Nephron (organoid): ENCODE results near the gene FOSL2.

Source experiments
- H3K27ac Mint-ChIP-seq, 3 experiments: 2 replicates each; pipeline ENCODE4 v1.8.0; 2020; ENCODE audit warnings: mixed read lengths in 3 of 3, mild to moderate bottlenecking in 2 of 3, moderate library complexity in 1 of 3
- H3K27me3 Mint-ChIP-seq: 2 replicates; pipeline ENCODE4 v1.8.0; 2021; ENCODE audit warnings: low read depth, mild to moderate bottlenecking, moderate library complexity, mixed read lengths
- H3K36me3 Mint-ChIP-seq: 2 replicates; pipeline ENCODE4 v1.8.0; 2020; ENCODE audit warnings: low read depth, mixed read lengths
- H3K4me1 Mint-ChIP-seq: 2 replicates; pipeline ENCODE4 v1.8.0; 2020; ENCODE audit warnings: mixed read lengths
- H3K4me3 Mint-ChIP-seq, 3 experiments: 2 replicates each; pipeline ENCODE4 v1.8.0; 2020; ENCODE audit warnings: mild to moderate bottlenecking in 3 of 3, mixed read lengths in 3 of 3, moderate library complexity in 2 of 3
- H3K9me3 Mint-ChIP-seq: 2 replicates; pipeline ENCODE4 v1.8.0; 2020; ENCODE audit warnings: mixed read lengths
- TF ChIP-seq, protein P1 (sequence below), 3 experiments: fragments of 200-600 bp; sonication (generic); IDR thresholded peaks; one replicate each; pipeline ENCODE4 v1.5.0; 2021; ENCODE audit warnings: antibody characterized with exemption in 3 of 3; ENCODE audit not compliant: unreplicated experiment in 3 of 3

The FOSL2 gene

DNA sequence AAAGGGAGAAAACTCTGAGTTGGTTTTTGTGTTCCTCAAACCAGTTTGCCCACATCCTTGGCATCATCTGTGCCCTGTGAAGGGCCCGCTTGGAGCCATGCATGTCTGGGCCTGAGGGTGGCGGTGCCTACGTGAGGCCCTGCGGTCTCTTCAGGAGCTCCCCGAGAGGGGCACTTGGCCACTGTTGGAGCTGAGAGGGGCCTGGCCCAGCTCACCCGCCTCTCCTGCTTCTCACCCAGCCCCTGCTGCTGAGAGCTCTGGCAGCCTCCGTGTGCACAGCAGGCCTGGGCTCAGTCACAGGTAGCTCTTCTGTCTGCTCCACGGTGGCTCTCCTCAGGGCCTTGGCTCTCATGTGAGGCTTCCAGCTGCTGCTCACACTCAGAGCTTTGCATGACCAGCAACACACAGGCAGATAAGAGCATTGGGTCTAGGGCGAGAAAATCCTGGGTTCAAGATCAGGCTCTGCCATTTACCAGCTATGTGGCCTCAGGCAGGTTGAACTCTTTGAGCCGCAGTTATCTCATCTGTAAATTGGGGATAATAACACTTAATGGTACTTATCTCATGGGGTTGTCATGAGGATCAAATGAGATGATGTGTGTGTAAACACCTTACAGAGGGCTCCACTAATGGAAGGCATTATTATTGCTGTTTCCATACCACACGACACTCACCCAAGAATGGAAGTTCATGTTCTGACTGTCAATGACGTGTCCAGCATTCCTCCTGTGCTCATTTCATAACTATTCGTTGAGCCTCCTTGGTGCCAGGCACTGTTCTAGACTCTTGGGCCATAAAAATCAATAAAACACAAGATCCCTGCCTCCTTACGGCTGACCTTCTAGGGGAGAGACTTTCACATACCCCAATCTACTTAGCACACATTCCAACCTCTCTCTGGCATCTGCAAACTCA is 61.6 kb downstream of the FOSL2 start:
- H3K36me3 Mint-ChIP-seq: no peaks in the 10 kb centered on the region

DNA sequence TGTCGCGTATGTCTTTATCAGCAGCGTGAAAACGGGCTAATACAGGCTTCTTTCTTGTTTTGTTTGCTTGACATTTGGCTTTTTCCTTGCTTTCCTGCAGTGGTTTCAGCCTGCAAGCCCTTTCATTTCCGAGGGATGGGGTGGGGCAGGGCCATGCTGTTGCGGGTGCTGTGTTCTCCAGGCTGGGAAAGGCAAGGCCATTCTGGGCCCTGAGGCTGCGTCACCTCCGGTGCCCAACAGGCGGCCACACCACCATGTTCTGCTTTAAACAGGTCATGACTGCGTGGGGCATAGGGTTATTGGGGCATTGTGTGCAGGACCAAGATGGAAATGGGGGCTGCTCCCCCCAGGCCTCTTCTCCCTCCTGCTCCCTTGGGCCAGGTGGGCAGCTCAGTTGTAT is 64.6 kb downstream of the FOSL2 start:
- H3K27me3 Mint-ChIP-seq: peaks cover 12% of the 10 kb centered on the region
- H3K4me3 Mint-ChIP-seq: no peak overlapping the region
- no peaks in the 10 kb centered on the region for H3K36me3 Mint-ChIP-seq
- peaks cover 13% of the 10 kb centered on the region for H3K9me3 Mint-ChIP-seq
- H3K4me1 Mint-ChIP-seq: no peaks in the 10 kb centered on the region
- TF ChIP-seq, protein P1, sequence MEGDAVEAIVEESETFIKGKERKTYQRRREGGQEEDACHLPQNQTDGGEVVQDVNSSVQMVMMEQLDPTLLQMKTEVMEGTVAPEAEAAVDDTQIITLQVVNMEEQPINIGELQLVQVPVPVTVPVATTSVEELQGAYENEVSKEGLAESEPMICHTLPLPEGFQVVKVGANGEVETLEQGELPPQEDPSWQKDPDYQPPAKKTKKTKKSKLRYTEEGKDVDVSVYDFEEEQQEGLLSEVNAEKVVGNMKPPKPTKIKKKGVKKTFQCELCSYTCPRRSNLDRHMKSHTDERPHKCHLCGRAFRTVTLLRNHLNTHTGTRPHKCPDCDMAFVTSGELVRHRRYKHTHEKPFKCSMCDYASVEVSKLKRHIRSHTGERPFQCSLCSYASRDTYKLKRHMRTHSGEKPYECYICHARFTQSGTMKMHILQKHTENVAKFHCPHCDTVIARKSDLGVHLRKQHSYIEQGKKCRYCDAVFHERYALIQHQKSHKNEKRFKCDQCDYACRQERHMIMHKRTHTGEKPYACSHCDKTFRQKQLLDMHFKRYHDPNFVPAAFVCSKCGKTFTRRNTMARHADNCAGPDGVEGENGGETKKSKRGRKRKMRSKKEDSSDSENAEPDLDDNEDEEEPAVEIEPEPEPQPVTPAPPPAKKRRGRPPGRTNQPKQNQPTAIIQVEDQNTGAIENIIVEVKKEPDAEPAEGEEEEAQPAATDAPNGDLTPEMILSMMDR (IDR thresholded peaks at IDR 0.05; ENCODE audit: unreplicated experiment in 3 of 3): no peak
- no peak overlapping the region for H3K27ac Mint-ChIP-seq

More for the DNA sequence above, 61.6 kb downstream of the FOSL2 start:
- Mint-ChIP-seq H3K4me1 (no peaks in the 10 kb centered on the region), H3K27ac (no peak overlapping the region), H3K27me3 (peaks cover 14% of the 10 kb centered on the region), H3K4me3 (no peak overlapping the region), H3K9me3 (no peaks in the 10 kb centered on the region)
- TF ChIP-seq, protein P1 (IDR thresholded peaks at IDR 0.05; ENCODE audit: unreplicated experiment in 3 of 3): no peak

DNA sequence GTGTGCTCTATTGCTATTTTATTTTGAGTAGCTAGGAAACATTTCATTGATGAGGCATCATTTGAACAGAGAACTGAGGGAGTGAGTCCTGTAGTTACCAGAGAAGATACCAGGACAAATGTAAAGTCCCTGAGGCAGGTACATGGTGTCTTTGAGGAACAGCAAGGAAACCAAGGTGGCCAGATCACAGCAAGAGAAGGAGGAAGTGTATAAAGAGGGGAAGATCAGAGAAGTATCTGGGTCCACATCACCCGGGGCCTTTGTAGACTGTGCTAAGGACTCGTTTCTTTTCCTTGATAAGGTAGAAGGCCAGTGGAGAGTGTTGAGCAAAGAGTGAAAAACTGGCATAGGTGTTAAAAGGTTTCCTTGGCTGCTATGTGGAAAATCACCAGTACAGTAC is 68.4 kb downstream of the FOSL2 start:
- Mint-ChIP-seq H3K4me1 (no peaks in the 10 kb centered on the region), H3K9me3 (peaks cover 26% of the 10 kb centered on the region), H3K27me3 (peaks cover 11% of the 10 kb centered on the region), H3K36me3 (no peaks in the 10 kb centered on the region), H3K27ac (no peak overlapping the region), H3K4me3 (no peak overlapping the region)
- TF ChIP-seq, protein P1 (IDR thresholded peaks at IDR 0.05; ENCODE audit: unreplicated experiment in 3 of 3): no peak

DNA sequence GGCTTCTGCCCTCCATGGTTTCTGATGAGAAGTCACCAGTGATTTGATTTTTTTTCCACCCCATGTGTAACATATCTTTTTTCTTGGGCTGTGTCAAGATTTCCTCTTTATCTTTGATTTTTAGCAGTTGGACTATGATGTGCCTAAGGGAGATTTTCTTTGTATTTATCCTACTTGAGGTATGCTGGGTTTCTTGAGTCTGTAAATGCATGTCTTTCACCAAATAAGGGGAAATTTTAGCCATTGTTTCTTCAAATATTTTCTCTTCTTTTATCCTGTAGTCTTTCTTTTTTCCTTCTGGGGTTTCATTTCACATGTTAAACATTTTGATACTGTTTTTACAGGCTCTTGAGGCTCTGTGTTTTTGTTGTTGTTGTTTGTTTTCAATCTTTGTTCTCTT is 69.5 kb downstream of the FOSL2 start:
- peaks cover 4% of the 10 kb centered on the region for H3K27me3 Mint-ChIP-seq
- TF ChIP-seq, protein P1 (IDR thresholded peaks at IDR 0.05; ENCODE audit: unreplicated experiment in 3 of 3): no peak
- H3K27ac Mint-ChIP-seq: no peak overlapping the region
- no peaks in the 10 kb centered on the region for H3K36me3 Mint-ChIP-seq
- no peak overlapping the region for H3K4me3 Mint-ChIP-seq
- no peaks in the 10 kb centered on the region for H3K4me1 Mint-ChIP-seq
- H3K9me3 Mint-ChIP-seq: peaks cover 26% of the 10 kb centered on the region

DNA sequence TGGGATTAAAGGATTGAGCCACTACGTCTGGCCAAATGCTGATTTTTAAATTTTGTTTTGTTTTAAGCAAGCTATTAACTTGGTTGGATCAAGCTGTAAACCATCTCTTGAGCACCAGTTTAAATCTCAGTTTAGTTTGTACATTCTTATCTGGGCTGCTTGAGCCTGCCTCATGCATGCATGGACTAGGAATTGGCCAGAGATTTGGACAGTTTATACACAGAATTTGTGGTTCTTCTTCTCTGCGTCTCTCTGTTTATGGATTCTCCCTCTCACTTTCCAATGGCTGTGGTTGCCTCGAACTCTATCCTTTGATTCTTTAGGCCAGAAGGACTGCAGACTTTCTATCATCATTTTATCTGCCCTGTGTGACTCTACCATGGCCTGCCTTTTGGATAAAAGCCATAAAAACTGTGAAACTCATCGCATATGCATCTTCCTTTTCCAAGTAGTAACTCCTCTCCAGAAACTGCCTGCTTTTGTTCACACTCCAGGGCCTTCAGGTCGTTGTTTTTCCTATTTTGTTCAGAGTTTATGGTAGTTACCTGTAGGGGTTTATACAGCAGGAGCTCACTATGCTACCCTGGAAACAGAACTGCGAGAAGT is 70.7 kb downstream of the FOSL2 start:
- Mint-ChIP-seq H3K9me3 (peaks cover 26% of the 10 kb centered on the region), H3K4me1 (no peaks in the 10 kb centered on the region), H3K27ac (no peak overlapping the region), H3K27me3 (peaks cover 12% of the 10 kb centered on the region), H3K4me3 (no peak overlapping the region), H3K36me3 (no peaks in the 10 kb centered on the region)
- TF ChIP-seq, protein P1 (IDR thresholded peaks at IDR 0.05; ENCODE audit: unreplicated experiment in 3 of 3): no peak
